Peyer's patch (tissue), 4 donors: Measurements from ENCODE around the gene FOXO6.

Experiments
- CTCF ChIP-seq, 6 experiments: fragments of 450-650 bp in 4 of 6; fragments of 200-600 bp in 2 of 6; sonication (generic) in 1 of 6; IDR thresholded peaks; one replicate each; pipeline ENCODE4 v1.5.1; 2017 to 2019; ENCODE audit warnings: antibody characterized with exemption in 6 of 6, mild to moderate bottlenecking in 3 of 6, moderate library complexity in 1 of 6
- POLR2A ChIP-seq, 2 donors: fragments of 450-650 bp; IDR thresholded peaks; one replicate each; pipeline ENCODE4 v1.5.1; 2017; ENCODE audit warnings: antibody characterized with exemption in 2 of 2, mild to moderate bottlenecking in 2 of 2, moderate library complexity in 2 of 2

GRCh38 chr1:41378222-41378621 lies 17.0 kb downstream of the FOXO6 start:
- no peak for TF ChIP-seq CTCF (IDR thresholded peaks at IDR 0.05)
- no peak for TF ChIP-seq POLR2A (IDR thresholded peaks at IDR 0.05)
